Measurements from ENCODE around the gene RAD51B.

RAD51B gene

DNA sequence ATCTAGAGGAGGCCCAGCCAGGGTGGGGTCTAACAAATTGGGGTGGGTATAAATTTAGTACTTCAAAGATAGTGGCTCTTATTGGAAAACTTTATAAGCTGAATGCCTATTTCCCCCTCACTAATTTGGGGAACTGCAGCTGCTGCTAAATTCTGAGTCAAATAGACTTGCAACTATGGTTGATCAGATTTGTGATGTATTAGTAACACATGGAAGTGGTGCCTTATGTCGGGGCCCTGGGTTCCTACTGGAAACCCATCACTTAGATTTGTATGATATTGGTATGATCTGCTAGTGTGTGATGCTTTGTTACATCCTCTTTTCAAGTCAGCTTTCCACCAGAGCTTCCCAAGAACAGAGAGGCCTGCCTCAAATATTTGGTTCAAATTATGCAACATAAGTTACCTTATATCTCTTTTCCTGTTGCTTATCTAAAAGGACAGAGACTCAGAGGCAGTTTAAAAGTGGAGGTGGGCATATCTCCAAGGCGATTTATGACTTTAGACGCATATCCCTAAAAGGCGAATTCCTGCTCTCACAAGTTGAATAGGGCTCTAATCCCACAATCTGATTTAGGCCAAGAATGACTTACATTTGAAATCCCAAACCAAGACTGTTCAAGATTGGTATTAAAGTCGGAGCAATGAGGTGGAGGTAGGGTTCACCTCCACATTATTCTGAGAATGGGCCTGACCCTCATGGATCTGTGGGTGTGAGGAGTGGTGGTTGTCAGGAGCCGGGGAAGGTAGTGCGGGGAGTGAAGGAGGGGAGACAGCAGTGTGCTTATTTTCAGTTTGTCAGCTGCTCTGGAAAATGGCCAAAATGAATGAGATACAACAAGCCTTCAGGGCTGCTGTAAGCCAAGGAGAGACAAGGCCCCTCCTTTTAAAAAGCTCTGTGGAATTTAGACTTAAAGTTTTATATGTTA, 425.8 kb downstream of the RAD51B start:
- Mint-ChIP-seq H3K9me3 (no peaks in the 10 kb centered on the region), H3K4me3 (peak overlapping the region in 2 of 3 experiments; percentile 1 to 10), H3K27me3 (ENCODE audit: low read depth) (no peaks in the 10 kb centered on the region), H3K36me3 (ENCODE audit: low read depth) (no peaks in the 10 kb centered on the region), H3K4me1 (peaks cover 94% of the 10 kb centered on the region), H3K27ac (peak overlapping the region in 2 of 3 experiments; percentile 96 to 97)
- TF ChIP-seq, protein P1, sequence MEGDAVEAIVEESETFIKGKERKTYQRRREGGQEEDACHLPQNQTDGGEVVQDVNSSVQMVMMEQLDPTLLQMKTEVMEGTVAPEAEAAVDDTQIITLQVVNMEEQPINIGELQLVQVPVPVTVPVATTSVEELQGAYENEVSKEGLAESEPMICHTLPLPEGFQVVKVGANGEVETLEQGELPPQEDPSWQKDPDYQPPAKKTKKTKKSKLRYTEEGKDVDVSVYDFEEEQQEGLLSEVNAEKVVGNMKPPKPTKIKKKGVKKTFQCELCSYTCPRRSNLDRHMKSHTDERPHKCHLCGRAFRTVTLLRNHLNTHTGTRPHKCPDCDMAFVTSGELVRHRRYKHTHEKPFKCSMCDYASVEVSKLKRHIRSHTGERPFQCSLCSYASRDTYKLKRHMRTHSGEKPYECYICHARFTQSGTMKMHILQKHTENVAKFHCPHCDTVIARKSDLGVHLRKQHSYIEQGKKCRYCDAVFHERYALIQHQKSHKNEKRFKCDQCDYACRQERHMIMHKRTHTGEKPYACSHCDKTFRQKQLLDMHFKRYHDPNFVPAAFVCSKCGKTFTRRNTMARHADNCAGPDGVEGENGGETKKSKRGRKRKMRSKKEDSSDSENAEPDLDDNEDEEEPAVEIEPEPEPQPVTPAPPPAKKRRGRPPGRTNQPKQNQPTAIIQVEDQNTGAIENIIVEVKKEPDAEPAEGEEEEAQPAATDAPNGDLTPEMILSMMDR (IDR thresholded peaks at IDR 0.05; ENCODE audit: unreplicated experiment in 3 of 3) = no peak

DNA sequence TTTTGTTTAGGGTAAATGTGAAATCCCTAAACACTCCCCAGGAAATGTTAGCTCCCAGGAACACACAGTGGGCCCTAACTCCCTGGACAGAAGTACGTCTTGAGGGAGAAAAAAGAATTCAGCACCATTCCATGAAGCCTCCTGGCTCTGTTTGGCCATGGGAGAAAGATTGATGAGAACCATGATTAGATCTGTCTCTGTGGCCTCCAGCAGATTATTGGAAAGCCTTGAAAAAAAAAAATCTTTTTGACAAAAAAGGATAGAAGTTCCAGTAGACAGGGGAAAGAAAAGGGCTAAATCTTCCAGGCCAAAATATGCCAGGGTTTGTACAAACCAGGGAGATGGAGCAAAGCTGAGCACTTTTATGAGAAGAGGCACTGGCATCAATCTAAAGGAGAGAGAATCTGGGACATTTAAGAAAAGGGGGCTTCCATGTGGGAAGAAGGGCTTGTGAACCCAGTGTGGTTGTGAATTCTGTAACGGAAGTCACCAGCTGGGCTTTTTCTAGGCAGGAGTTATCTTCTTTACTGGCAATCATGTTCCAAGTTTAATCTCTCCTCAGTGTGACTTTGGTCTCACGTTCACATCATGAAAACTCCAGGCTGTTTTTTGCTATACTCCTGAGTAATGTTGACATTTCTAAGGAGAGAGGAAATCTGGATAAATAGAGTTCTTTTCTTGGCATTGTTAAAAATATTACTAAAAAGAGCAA, 426.7 kb downstream of the RAD51B start:
- TF ChIP-seq, protein P1 (IDR thresholded peaks at IDR 0.05; ENCODE audit: unreplicated experiment in 3 of 3) = no peak
- H3K27ac Mint-ChIP-seq = peak overlapping the region in 2 of 3 experiments; percentile 96 to 97
- no peaks in the 10 kb centered on the region for H3K36me3 Mint-ChIP-seq (ENCODE audit: low read depth)
- peak overlapping the region in 1 of 3 experiments; percentile 10 for H3K4me3 Mint-ChIP-seq
- H3K27me3 Mint-ChIP-seq (ENCODE audit: low read depth) = no peaks in the 10 kb centered on the region
- no peaks in the 10 kb centered on the region for H3K9me3 Mint-ChIP-seq
- H3K4me1 Mint-ChIP-seq = peaks cover 95% of the 10 kb centered on the region

DNA sequence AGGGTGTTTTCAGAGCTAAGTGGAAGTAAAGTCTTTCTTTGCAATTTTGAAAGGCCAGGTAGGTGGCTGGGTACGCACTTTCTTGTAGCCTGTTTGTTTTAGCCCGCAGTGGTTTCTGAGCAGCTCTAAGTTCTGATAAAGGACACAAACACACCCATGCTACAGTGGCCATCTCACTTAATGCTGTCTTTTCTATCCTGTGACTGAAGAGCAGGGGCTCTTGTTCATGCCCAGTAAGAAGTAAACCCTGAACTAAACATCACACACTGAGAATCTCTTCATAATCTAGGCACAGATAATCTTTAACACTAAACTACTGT, 427.2 kb downstream of the RAD51B start:
- H3K36me3 Mint-ChIP-seq (ENCODE audit: low read depth) = no peaks in the 10 kb centered on the region
- peak overlapping the region in 2 of 3 experiments; percentile 96 to 97 for H3K27ac Mint-ChIP-seq
- peak overlapping the region in 1 of 3 experiments; percentile 10 for H3K4me3 Mint-ChIP-seq
- no peaks in the 10 kb centered on the region for H3K9me3 Mint-ChIP-seq
- peaks cover 97% of the 10 kb centered on the region for H3K4me1 Mint-ChIP-seq
- TF ChIP-seq, protein P1 (IDR thresholded peaks at IDR 0.05; ENCODE audit: unreplicated experiment in 3 of 3) = no peak
- no peaks in the 10 kb centered on the region for H3K27me3 Mint-ChIP-seq (ENCODE audit: low read depth)

DNA sequence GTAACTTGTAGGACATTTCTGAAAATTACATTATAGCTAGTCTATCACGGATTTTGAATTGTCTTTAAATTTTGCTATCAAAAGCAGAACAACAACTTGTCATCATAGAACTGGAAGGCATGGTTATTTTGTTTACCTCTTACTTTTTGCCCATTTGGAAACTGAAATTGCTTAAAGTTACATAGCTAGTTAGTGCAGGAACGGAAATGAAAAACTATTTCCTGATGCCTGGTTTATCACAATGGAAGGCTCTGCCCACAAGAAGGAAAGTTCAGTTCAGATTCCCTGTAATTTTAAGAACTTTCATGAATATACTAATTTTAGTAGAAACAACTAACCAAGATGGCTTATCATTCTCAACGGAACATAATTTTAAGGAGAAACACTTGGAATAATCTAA, 427.7 kb downstream of the RAD51B start:
- TF ChIP-seq, protein P1 (IDR thresholded peaks at IDR 0.05; ENCODE audit: unreplicated experiment in 3 of 3) = no peak
- peaks cover 97% of the 10 kb centered on the region for H3K4me1 Mint-ChIP-seq
- peak overlapping the region in 1 of 3 experiments; percentile 10 for H3K4me3 Mint-ChIP-seq
- H3K27ac Mint-ChIP-seq = peak overlapping the region in 2 of 3 experiments; percentile 96 to 97
- H3K9me3 Mint-ChIP-seq = no peaks in the 10 kb centered on the region
- H3K36me3 Mint-ChIP-seq (ENCODE audit: low read depth) = no peaks in the 10 kb centered on the region
- no peaks in the 10 kb centered on the region for H3K27me3 Mint-ChIP-seq (ENCODE audit: low read depth)

DNA sequence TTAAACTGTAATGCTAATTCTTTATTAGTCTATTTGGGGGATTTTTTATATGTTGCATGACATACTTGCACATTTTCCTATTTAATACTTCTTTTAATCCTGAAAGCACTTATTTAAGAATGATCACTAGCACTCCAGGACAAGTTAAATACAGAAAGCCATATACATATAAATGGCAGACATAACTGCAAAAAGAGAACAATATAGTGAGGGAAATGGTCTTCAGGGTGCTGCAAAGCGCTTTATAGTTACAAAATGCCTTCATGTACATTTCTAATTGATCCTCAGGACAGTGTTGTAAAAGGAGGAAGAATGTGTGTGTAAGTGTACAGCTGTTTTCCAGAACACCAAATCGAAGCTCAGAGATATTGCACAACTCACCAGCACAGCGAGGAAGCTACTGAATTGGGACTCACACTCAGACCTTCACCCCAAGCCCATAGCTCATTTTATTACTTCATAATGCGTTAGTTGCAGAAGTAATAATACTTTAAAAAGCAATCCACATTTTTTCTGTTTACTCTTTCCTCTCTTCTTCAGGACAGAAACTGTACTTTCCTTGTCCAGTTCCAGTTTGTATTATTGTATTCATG, 428.2 kb downstream of the RAD51B start:
- H3K27me3 Mint-ChIP-seq (ENCODE audit: low read depth) = no peaks in the 10 kb centered on the region
- no peaks in the 10 kb centered on the region for H3K9me3 Mint-ChIP-seq
- peaks cover 95% of the 10 kb centered on the region for H3K4me1 Mint-ChIP-seq
- H3K27ac Mint-ChIP-seq = peak overlapping the region in 2 of 3 experiments; percentile 96 to 97
- H3K36me3 Mint-ChIP-seq (ENCODE audit: low read depth) = no peaks in the 10 kb centered on the region
- peak overlapping the region in 1 of 3 experiments; percentile 23 for H3K4me3 Mint-ChIP-seq
- TF ChIP-seq, protein P1 (IDR thresholded peaks at IDR 0.05; ENCODE audit: unreplicated experiment in 3 of 3) = no peak

All from nephron (organoid).